GM11168 (cell line): Measurements from ENCODE around the gene OTOA.
"Not testable (repeated sequence)": the region's sequence is repeated elsewhere in the genome, so short reads cannot be mapped to it uniquely, and the experiment has no call there.

Source experiments
- in situ Hi-C: fragments of 300-500 bp; cut with MboI; formaldehyde crosslinking; loops from one replicate; pipeline ENCODE4 v1.12.0; 2022; ENCODE audit warnings: low sequenced_read_pairs; ENCODE audit not compliant: unreplicated experiment

OTOA gene

GRCh38 chr16:21708533-21709115 is 44.9 kb downstream of the OTOA start:
- in situ Hi-C loops, result no loop called here

GRCh38 chr16:21710938-21711337 is 47.2 kb downstream of the OTOA start:
- in situ Hi-C loops, result no loop called here

- in situ Hi-C loops, result no loop called here
These were observed 50.0 kb downstream of the OTOA start for GRCh38 chr16:21713549-21714368.

GRCh38 chr16:21714369-21714618 is 50.5 kb downstream of the OTOA start:
- in situ Hi-C loops, result not testable (repeated sequence)

GRCh38 chr16:21717608-21718007 is 53.8 kb downstream of the OTOA start:
- in situ Hi-C loops, result no loop called here

- in situ Hi-C loops, result no loop called here
These were observed 55.5 kb downstream of the OTOA start for GRCh38 chr16:21719283-21719682.

- in situ Hi-C loops, result no loop called here
These were observed 56.8 kb downstream of the OTOA start for GRCh38 chr16:21720533-21720932.

- in situ Hi-C loops, result no loop called here
These were observed 59.1 kb downstream of the OTOA start for GRCh38 chr16:21722771-21723455.

GRCh38 chr16:21723532-21723931 is 59.8 kb downstream of the OTOA start:
- in situ Hi-C loops, result no loop called here

GRCh38 chr16:21727344-21727743 is 63.6 kb downstream of the OTOA start:
- in situ Hi-C loops, result no loop called here

- in situ Hi-C loops, result loop anchor here (5.0 kb wide), 1 partner anchor 816 kb away; no protein-coding TSS in a partner anchor
These were observed 67.5 kb downstream of the OTOA start for GRCh38 chr16:21731233-21731632.

- in situ Hi-C loops, result not testable (repeated sequence)
These were observed 76.9 kb downstream of the OTOA start for GRCh38 chr16:21740637-21741036.

- in situ Hi-C loops, result not testable (repeated sequence)
These were observed 92.7 kb downstream of the OTOA start for GRCh38 chr16:21756192-21757079.

- in situ Hi-C loops, result not testable (repeated sequence)
These were observed 93.4 kb downstream of the OTOA start for GRCh38 chr16:21757080-21757671.

- in situ Hi-C loops, result loop anchor here (5.0 kb wide), 1 partner anchor 814 kb away; no protein-coding TSS in a partner anchor
These were observed 104.5 kb downstream of the OTOA start for GRCh38 chr16:21768280-21768679.

- in situ Hi-C loops, result loop anchor here (5.0 kb wide), 1 partner anchor 813 kb away; no protein-coding TSS in a partner anchor
These were observed 105.0 kb downstream of the OTOA start for GRCh38 chr16:21768810-21769209.

- in situ Hi-C loops, result loop anchor here (5.0 kb wide), 1 partner anchor 813 kb away; no protein-coding TSS in a partner anchor
These were observed 105.5 kb downstream of the OTOA start for GRCh38 chr16:21769284-21769683.

- in situ Hi-C loops, result not testable (repeated sequence)
These were observed 106.8 kb downstream of the OTOA start for GRCh38 chr16:21770584-21770983.

GRCh38 chr16:21772547-21773206 is 108.9 kb downstream of the OTOA start:
- in situ Hi-C loops, result not testable (repeated sequence)
